GM18951 (cell line): Measurements from ENCODE around the gene GLTP.

Source experiments
- POLR2A ChIP-seq: IDR thresholded peaks from 4 replicates; pipeline ENCODE4 v1.6.1; 2011; ENCODE audit warnings: mild to moderate bottlenecking; ENCODE audit not compliant: insufficient read length, insufficient read depth; ENCODE audit errors: extremely low read depth
- in situ Hi-C: fragments of 300-500 bp; cut with MboI; formaldehyde crosslinking; loops from one replicate; pipeline ENCODE4 v1.12.0; 2022; ENCODE audit warnings: low sequenced_read_pairs, mixed read lengths, inconsistent platforms; ENCODE audit not compliant: unreplicated experiment

GLTP gene

GRCh38 chr12:109835827-109836226, 44.5 kb downstream of the GLTP start:
- no peak for TF ChIP-seq POLR2A
- in situ Hi-C loops = no loop called here

- in situ Hi-C loops = no loop called here
- TF ChIP-seq POLR2A = no peak
These were observed 46.8 kb downstream of the GLTP start, which contains the start of gene TRPV4 for GRCh38 chr12:109833307-109834189. Gene TRPV4 (minus strand): TSS chr12:109833398. CDS start chr12:109814796, 18,602 bp downstream.

GRCh38 chr12:109832541-109833306, 47.6 kb downstream of the GLTP start:
- in situ Hi-C loops = no loop called here
- TF ChIP-seq POLR2A = no peak

GRCh38 chr12:109831929-109832328, 48.4 kb downstream of the GLTP start:
- no peak for TF ChIP-seq POLR2A
- in situ Hi-C loops = no loop called here

GRCh38 chr12:109831365-109831764, 49.0 kb downstream of the GLTP start:
- no peak for TF ChIP-seq POLR2A
- in situ Hi-C loops = no loop called here

GRCh38 chr12:109830718-109831117, 49.6 kb downstream of the GLTP start:
- in situ Hi-C loops = no loop called here
- no peak for TF ChIP-seq POLR2A

- no peak for TF ChIP-seq POLR2A
- in situ Hi-C loops = no loop called here
These were observed 50.1 kb downstream of the GLTP start for GRCh38 chr12:109830267-109830666.

GRCh38 chr12:109829667-109830066, 50.7 kb downstream of the GLTP start:
- TF ChIP-seq POLR2A = no peak

GRCh38 chr12:109828754-109829511, 51.4 kb downstream of the GLTP start:
- in situ Hi-C loops = no loop called here
- no peak for TF ChIP-seq POLR2A

More at GRCh38 chr12:109829667-109830066, 50.7 kb downstream of the GLTP start:
- in situ Hi-C loops = no loop called here

- in situ Hi-C loops = no loop called here
- no peak for TF ChIP-seq POLR2A
These were observed 52.5 kb downstream of the GLTP start for GRCh38 chr12:109827566-109828550.

GRCh38 chr12:109827080-109827479, 53.3 kb downstream of the GLTP start:
- in situ Hi-C loops = no loop called here

GRCh38 chr12:109824731-109825130, 55.6 kb downstream of the GLTP start:
- in situ Hi-C loops = no loop called here
- TF ChIP-seq POLR2A = no peak

More at GRCh38 chr12:109827080-109827479, 53.3 kb downstream of the GLTP start:
- TF ChIP-seq POLR2A = no peak
